ENCODE measurements around the gene MARK3.

MARK3 gene

DNA sequence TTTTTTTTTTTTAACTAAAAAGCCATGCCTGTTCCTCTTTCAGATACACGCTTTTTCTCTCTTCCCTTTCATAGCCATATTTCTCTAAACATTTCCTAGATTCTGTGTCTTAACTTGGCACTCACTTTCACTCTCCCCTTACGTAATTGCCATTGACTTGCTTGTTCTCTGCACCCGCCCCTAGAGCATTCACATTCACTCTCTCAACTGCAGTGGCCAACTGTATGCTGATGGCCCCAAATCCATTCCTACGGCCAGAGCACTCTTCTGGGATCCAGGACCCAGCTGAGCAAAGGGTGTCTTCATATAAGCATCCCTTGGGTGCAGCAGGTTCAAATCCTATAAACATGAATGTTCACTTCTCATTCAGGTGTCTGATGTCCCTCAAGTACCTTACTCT lies 77.9 kb downstream of the MARK3 start:
- peaks cover 47% of the 10 kb centered on the region for H3K36me3 Mint-ChIP-seq (ENCODE audit: low read depth)
- H3K27me3 Mint-ChIP-seq (ENCODE audit: low read depth) = peaks cover 3% of the 10 kb centered on the region
- no peak overlapping the region for H3K27ac Mint-ChIP-seq
- no peaks in the 10 kb centered on the region for H3K4me1 Mint-ChIP-seq
- TF ChIP-seq, protein P1, sequence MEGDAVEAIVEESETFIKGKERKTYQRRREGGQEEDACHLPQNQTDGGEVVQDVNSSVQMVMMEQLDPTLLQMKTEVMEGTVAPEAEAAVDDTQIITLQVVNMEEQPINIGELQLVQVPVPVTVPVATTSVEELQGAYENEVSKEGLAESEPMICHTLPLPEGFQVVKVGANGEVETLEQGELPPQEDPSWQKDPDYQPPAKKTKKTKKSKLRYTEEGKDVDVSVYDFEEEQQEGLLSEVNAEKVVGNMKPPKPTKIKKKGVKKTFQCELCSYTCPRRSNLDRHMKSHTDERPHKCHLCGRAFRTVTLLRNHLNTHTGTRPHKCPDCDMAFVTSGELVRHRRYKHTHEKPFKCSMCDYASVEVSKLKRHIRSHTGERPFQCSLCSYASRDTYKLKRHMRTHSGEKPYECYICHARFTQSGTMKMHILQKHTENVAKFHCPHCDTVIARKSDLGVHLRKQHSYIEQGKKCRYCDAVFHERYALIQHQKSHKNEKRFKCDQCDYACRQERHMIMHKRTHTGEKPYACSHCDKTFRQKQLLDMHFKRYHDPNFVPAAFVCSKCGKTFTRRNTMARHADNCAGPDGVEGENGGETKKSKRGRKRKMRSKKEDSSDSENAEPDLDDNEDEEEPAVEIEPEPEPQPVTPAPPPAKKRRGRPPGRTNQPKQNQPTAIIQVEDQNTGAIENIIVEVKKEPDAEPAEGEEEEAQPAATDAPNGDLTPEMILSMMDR (IDR thresholded peaks at IDR 0.05; ENCODE audit: unreplicated experiment in 3 of 3) = no peak
- no peaks in the 10 kb centered on the region for H3K9me3 Mint-ChIP-seq
- no peak overlapping the region for H3K4me3 Mint-ChIP-seq

DNA sequence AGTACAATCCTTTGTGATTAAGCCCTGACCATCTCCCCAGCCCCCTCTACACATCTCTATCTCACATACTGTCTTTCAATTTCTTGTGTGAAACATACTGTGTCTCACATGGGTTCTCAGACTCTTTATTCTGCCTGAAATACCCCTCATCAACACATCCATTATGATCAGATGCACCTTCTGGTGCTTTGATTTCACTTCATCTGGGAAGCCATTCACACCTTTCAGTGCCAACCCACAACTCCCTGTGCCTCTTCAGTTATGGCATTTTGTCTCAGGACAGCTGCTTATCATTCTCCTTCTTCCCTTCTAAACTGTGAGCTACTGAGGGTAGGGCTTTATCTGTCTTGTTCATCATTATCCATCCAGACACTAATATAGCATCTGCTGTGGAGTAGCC lies 78.6 kb downstream of the MARK3 start:
- Mint-ChIP-seq H3K27ac (no peak overlapping the region), H3K27me3 (ENCODE audit: low read depth) (peaks cover 3% of the 10 kb centered on the region), H3K4me3 (no peak overlapping the region), H3K4me1 (no peaks in the 10 kb centered on the region), H3K9me3 (no peaks in the 10 kb centered on the region), H3K36me3 (ENCODE audit: low read depth) (peaks cover 51% of the 10 kb centered on the region)
- TF ChIP-seq, protein P1 (IDR thresholded peaks at IDR 0.05; ENCODE audit: unreplicated experiment in 3 of 3) = no peak

DNA sequence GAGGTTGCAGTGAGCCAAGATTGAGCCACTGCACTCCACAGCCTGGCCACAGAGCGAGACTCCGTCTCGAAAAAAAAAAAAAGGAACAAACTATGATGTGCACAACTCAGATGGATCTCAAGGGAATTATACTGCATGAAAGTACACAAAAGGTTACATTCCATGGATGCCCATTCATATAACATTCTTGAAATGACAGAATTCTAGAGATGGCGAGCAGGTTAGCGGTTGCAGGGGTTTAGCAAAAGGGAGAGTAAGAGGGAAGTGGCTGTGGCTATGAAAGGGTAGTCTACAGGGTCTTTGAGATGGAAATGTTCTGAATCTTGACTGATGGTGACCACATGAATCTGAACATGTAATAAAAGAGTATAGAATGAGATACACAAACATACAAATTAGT lies 87.7 kb downstream of the MARK3 start:
- Mint-ChIP-seq H3K36me3 (ENCODE audit: low read depth) (peaks cover 61% of the 10 kb centered on the region), H3K27me3 (ENCODE audit: low read depth) (no peaks in the 10 kb centered on the region), H3K4me3 (no peak overlapping the region), H3K4me1 (no peaks in the 10 kb centered on the region), H3K27ac (peak overlapping the region in 2 of 3 experiments; percentile 26 to 38), H3K9me3 (no peaks in the 10 kb centered on the region)
- TF ChIP-seq, protein P1 (IDR thresholded peaks at IDR 0.05; ENCODE audit: unreplicated experiment in 3 of 3) = no peak

DNA sequence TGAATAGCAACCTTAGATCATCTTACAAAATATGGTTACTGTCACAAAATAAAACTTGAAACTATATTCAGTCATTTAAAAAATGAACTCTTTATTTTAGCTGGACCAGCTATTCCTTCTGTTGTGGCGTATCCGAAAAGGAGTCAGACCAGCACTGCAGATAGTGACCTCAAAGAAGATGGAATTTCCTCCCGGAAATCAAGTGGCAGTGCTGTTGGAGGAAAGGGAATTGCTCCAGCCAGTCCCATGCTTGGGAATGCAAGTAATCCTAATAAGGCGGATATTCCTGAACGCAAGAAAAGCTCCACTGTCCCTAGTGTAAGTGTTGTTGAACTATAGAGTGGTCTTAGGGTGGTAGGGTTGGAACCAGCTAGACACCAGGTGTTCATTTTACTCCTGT lies 89.7 kb downstream of the MARK3 start:
- Mint-ChIP-seq H3K9me3 (no peaks in the 10 kb centered on the region), H3K27me3 (ENCODE audit: low read depth) (no peaks in the 10 kb centered on the region), H3K27ac (no peak overlapping the region), H3K36me3 (ENCODE audit: low read depth) (peaks cover 66% of the 10 kb centered on the region), H3K4me1 (no peaks in the 10 kb centered on the region), H3K4me3 (no peak overlapping the region)
- TF ChIP-seq, protein P1 (IDR thresholded peaks at IDR 0.05; ENCODE audit: unreplicated experiment in 3 of 3) = no peak

DNA sequence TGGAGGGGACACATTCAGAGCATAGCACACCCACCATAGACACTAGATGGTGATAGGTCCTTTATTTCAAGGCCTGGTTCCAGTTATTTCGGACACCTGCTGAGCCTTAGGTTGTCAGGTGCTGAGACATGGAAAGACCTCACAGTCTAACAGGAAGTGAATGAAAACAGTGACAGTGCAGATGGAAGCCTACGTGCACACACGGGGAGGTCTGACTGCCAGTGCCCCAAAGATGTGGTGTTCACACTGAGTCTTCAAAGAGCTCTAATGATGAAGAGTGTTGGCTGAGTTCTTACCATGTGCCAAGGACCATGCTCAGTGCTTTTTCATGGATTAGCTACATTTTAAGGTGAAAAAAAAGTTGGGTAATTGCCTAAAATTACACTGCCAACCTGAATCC lies 90.8 kb downstream of the MARK3 start:
- H3K9me3 Mint-ChIP-seq = no peaks in the 10 kb centered on the region
- peaks cover 66% of the 10 kb centered on the region for H3K36me3 Mint-ChIP-seq (ENCODE audit: low read depth)

DNA sequence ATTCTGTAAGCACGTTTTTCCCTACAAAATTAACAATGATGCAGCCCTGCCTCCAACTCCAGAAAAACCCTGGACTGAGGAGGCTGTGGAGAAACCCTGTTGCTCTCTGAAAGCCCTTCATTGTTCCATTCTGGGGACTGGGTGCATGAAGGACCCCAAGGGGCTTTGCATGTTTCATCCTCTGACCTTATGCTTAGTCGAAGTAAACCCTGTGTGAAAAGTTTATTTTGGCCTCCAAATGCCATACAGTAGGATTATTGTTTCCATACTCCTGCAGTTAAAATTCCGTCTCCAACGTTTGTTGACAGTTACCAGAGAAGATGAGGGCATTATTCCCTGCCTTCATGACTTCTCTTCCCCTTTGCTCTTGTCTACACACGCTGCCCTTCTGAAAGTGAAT lies 91.4 kb downstream of the MARK3 start:
- Mint-ChIP-seq H3K27ac (no peak overlapping the region), H3K36me3 (ENCODE audit: low read depth) (peaks cover 68% of the 10 kb centered on the region), H3K4me3 (no peak overlapping the region), H3K4me1 (no peaks in the 10 kb centered on the region), H3K9me3 (no peaks in the 10 kb centered on the region), H3K27me3 (ENCODE audit: low read depth) (no peaks in the 10 kb centered on the region)
- TF ChIP-seq, protein P1 (IDR thresholded peaks at IDR 0.05; ENCODE audit: unreplicated experiment in 3 of 3) = no peak

More for the DNA sequence above, 90.8 kb downstream of the MARK3 start:
- H3K27ac Mint-ChIP-seq = no peak overlapping the region
- H3K4me1 Mint-ChIP-seq = no peaks in the 10 kb centered on the region
- no peak overlapping the region for H3K4me3 Mint-ChIP-seq
- TF ChIP-seq, protein P1 (IDR thresholded peaks at IDR 0.05; ENCODE audit: unreplicated experiment in 3 of 3) = no peak
- H3K27me3 Mint-ChIP-seq (ENCODE audit: low read depth) = no peaks in the 10 kb centered on the region

All from nephron (organoid).